Skeletal muscle tissue (tissue), 4 donors: ENCODE measurements around the gene EPHA7. TPM values are rescaled to one million over a fixed set of nuclear protein-coding genes. Genes with fewer than 3 reads are reported as not detected.

Experiments
- H3K27ac ChIP-seq: one replicate; pipeline ENCODE4 v1.7.0; 2013; ENCODE audit warnings: mild to moderate bottlenecking, low read depth, low read length, inconsistent platforms
- H3K27me3 ChIP-seq, 3 donors: one replicate each; pipeline ENCODE4 v1.7.0; 2013; ENCODE audit warnings: low read length in 3 of 3; ENCODE audit not compliant: control insufficient read depth in 3 of 3, insufficient read depth in 3 of 3
- H3K36me3 ChIP-seq, 3 donors: one replicate each; pipeline ENCODE4 v1.7.0; 2013; ENCODE audit warnings: low read length in 3 of 3; ENCODE audit not compliant: control insufficient read depth in 3 of 3, insufficient read depth in 3 of 3
- H3K4me1 ChIP-seq, 3 donors: one replicate each; pipeline ENCODE4 v1.7.0; 2013; ENCODE audit warnings: low read length in 3 of 3, mild to moderate bottlenecking in 3 of 3; ENCODE audit not compliant: control insufficient read depth in 3 of 3, insufficient read depth in 3 of 3
- H3K4me3 ChIP-seq, 3 donors: one replicate each; pipeline ENCODE4 v1.7.0; 2013; ENCODE audit warnings: low read length in 3 of 3
- H3K9ac ChIP-seq, 3 donors: one replicate each; pipeline ENCODE4 v1.7.0; 2013; ENCODE audit warnings: low read length in 3 of 3, mild to moderate bottlenecking in 3 of 3, moderate library complexity in 2 of 3, low read depth in 1 of 3
- H3K9me3 ChIP-seq, 3 donors: one replicate each; pipeline ENCODE4 v1.7.0; 2013; ENCODE audit warnings: low read length in 3 of 3; ENCODE audit not compliant: control insufficient read depth in 3 of 3
- total RNA-seq: library from RNA; depleted of rRNA; stranded (reverse); fragments of >200 nt; gene quantifications from one replicate; pipeline ENCODE4 v1.2.3, GENCODE V29; 2014
- donor health status: Osteomylitis.

EPHA7 gene
- total RNA-seq, 1 donor from 2014 or later: 8.4 TPM

- peaks cover 0 to 3% (median 0%) of the 10 kb centered on the region in 3 donors for H3K27me3 ChIP-seq
- no peaks in the 10 kb centered on the region for H3K36me3 ChIP-seq
- H3K9me3 ChIP-seq: no peaks in the 10 kb centered on the region
- H3K4me1 ChIP-seq: no peaks in the 10 kb centered on the region
- no peak overlapping the region for H3K4me3 ChIP-seq
- no peak overlapping the region for H3K9ac ChIP-seq
- no peak overlapping the region for H3K27ac ChIP-seq
Measured at GRCh38 chr6:93398723-93399122, 20.6 kb downstream of the EPHA7 start.

- Histone ChIP-seq H3K9me3 (no peaks in the 10 kb centered on the region), H3K4me3 (no peak overlapping the region), H3K36me3 (no peaks in the 10 kb centered on the region), H3K4me1 (no peaks in the 10 kb centered on the region), H3K27me3 (peaks cover 0 to 3% (median 0%) of the 10 kb centered on the region in 3 donors), H3K27ac (no peak overlapping the region), H3K9ac (no peak overlapping the region)
Measured at GRCh38 chr6:93394471-93394870, 24.9 kb downstream of the EPHA7 start.

- H3K9me3 ChIP-seq: no peaks in the 10 kb centered on the region
- H3K9ac ChIP-seq: no peak overlapping the region
- H3K36me3 ChIP-seq: no peaks in the 10 kb centered on the region
- H3K4me1 ChIP-seq: no peaks in the 10 kb centered on the region
- H3K27me3 ChIP-seq: peaks cover 0 to 3% (median 0%) of the 10 kb centered on the region in 3 donors
- no peak overlapping the region for H3K4me3 ChIP-seq
- H3K27ac ChIP-seq: no peak overlapping the region
Measured at GRCh38 chr6:93393554-93394074, 25.7 kb downstream of the EPHA7 start.

- H3K27ac ChIP-seq: no peak overlapping the region
- no peak overlapping the region for H3K4me3 ChIP-seq
- peaks cover 0 to 3% (median 0%) of the 10 kb centered on the region in 3 donors for H3K27me3 ChIP-seq
- no peak overlapping the region for H3K9ac ChIP-seq
- H3K36me3 ChIP-seq: no peaks in the 10 kb centered on the region
- H3K4me1 ChIP-seq: no peaks in the 10 kb centered on the region
- H3K9me3 ChIP-seq: no peaks in the 10 kb centered on the region
Measured at GRCh38 chr6:93392797-93393196, 26.6 kb downstream of the EPHA7 start.

- no peaks in the 10 kb centered on the region for H3K4me1 ChIP-seq
- no peak overlapping the region for H3K4me3 ChIP-seq
- no peaks in the 10 kb centered on the region for H3K9me3 ChIP-seq
- H3K27ac ChIP-seq: no peak overlapping the region
- H3K27me3 ChIP-seq: peaks cover 0 to 3% (median 0%) of the 10 kb centered on the region in 3 donors
- H3K36me3 ChIP-seq: no peaks in the 10 kb centered on the region
- no peak overlapping the region for H3K9ac ChIP-seq
Measured at GRCh38 chr6:93391965-93392364, 27.4 kb downstream of the EPHA7 start.

- Histone ChIP-seq H3K4me1 (no peaks in the 10 kb centered on the region), H3K36me3 (no peaks in the 10 kb centered on the region), H3K9me3 (no peaks in the 10 kb centered on the region), H3K4me3 (no peak overlapping the region), H3K9ac (no peak overlapping the region), H3K27ac (no peak overlapping the region), H3K27me3 (peaks cover 0 to 5% (median 0%) of the 10 kb centered on the region in 3 donors)
Measured at GRCh38 chr6:93389192-93389591, 30.2 kb downstream of the EPHA7 start.

GRCh38 chr6:93388070-93388469, 31.3 kb downstream of the EPHA7 start:
- Histone ChIP-seq H3K4me1 (no peaks in the 10 kb centered on the region), H3K27me3 (peaks cover 0 to 5% (median 0%) of the 10 kb centered on the region in 3 donors), H3K4me3 (no peak overlapping the region), H3K9ac (no peak overlapping the region), H3K9me3 (no peaks in the 10 kb centered on the region), H3K27ac (no peak overlapping the region), H3K36me3 (no peaks in the 10 kb centered on the region)

- H3K9ac ChIP-seq: no peak overlapping the region
Measured at GRCh38 chr6:93376026-93376540, 43.3 kb downstream of the EPHA7 start.

GRCh38 chr6:93373445-93373844, 45.9 kb downstream of the EPHA7 start:
- H3K36me3 ChIP-seq: no peaks in the 10 kb centered on the region
- no peaks in the 10 kb centered on the region for H3K27me3 ChIP-seq
- no peaks in the 10 kb centered on the region for H3K4me1 ChIP-seq
- H3K9me3 ChIP-seq: no peaks in the 10 kb centered on the region
- H3K9ac ChIP-seq: no peak overlapping the region
- H3K4me3 ChIP-seq: no peak overlapping the region
- H3K27ac ChIP-seq: no peak overlapping the region

More at GRCh38 chr6:93376026-93376540, 43.3 kb downstream of the EPHA7 start:
- no peak overlapping the region for H3K27ac ChIP-seq
- no peak overlapping the region for H3K4me3 ChIP-seq
- H3K36me3 ChIP-seq: no peaks in the 10 kb centered on the region
- no peaks in the 10 kb centered on the region for H3K9me3 ChIP-seq
- H3K27me3 ChIP-seq: no peaks in the 10 kb centered on the region
- H3K4me1 ChIP-seq: no peaks in the 10 kb centered on the region

- H3K27ac ChIP-seq: no peak overlapping the region
- H3K9me3 ChIP-seq: no peaks in the 10 kb centered on the region
- no peaks in the 10 kb centered on the region for H3K27me3 ChIP-seq
- H3K4me1 ChIP-seq: no peaks in the 10 kb centered on the region
- H3K4me3 ChIP-seq: no peak overlapping the region
- no peak overlapping the region for H3K9ac ChIP-seq
- H3K36me3 ChIP-seq: no peaks in the 10 kb centered on the region
Measured at GRCh38 chr6:93371756-93372155, 47.6 kb downstream of the EPHA7 start.
